ENCODE results near the gene RPS6KB2.

DNA sequence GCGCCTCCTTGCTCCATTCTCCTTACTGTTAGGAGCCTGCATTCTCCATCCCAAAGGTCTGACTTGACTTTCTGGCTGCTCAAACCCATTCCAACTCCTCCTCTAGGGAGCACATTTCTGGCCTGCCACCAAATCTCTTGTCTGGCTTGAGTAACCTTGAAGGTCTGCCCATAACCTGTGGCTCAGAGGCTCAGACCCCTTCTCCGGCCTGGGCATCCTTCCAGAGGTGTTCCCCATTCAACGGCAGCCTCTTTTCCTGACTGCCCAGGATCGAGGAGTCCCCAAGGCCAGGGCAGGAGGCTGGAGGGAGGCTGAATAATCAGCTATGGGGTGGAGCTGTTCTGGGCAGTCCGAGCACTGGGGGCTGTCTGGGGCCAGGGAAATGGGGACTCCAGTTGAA is 34.3 kb upstream of the RPS6KB2 start:
- TF ChIP-seq EP300 (IDR thresholded peaks at IDR 0.05; ENCODE audit: low read length), result no peak
- no peak for TF ChIP-seq CTCF (IDR thresholded peaks at IDR 0.05 in 2 of 3, conservative IDR thresholded peaks at IDR 0.05 in 1 of 3; ENCODE audit: insufficient read depth in 2 of 3, low read depth in 1 of 3, low read length in 3 of 3)
- TF ChIP-seq NFE2L1 (tag; IDR thresholded peaks at IDR 0.05; ENCODE audit: borderline replicate concordance, low read depth), result no peak
- no peak for TF ChIP-seq ZC3H11A (IDR thresholded peaks at IDR 0.05; ENCODE audit: low read depth, low read length)
- TF ChIP-seq TEAD4 (IDR thresholded peaks at IDR 0.05; ENCODE audit: low read length), result no peak
- TF ChIP-seq TEAD4 (CRISPR knock-in tag; IDR thresholded peaks at IDR 0.05; ENCODE audit: borderline replicate concordance), result no peak

All from K562 (cell line).